K562 (cell line): ENCODE data around the gene POR. TPM values are rescaled to one million over a fixed set of nuclear protein-coding genes. Genes with fewer than 3 reads are reported as not detected.

Experiments used
- DPF2 ChIP-seq: fragments of 450-650 bp; IDR thresholded peaks from 2 replicates; pipeline ENCODE4 v1.6.1; 2016
- FOXJ3 ChIP-seq: sonication (generic); formaldehyde crosslinking; IDR thresholded peaks from 2 replicates; pipeline ENCODE4 v1.4.0; 2020; ENCODE audit warnings: mild to moderate bottlenecking, missing genetic modification reagents
- MAZ ChIP-seq, 2 experiments: fragments of 450-650 bp in 1 of 2; sonication (generic) in 1 of 2; formaldehyde crosslinking; IDR thresholded peaks in 1 of 2; conservative IDR thresholded peaks in 1 of 2; 2 replicates each; pipeline versions ENCODE4 v1.4.0 to v1.5.0; 2020; ENCODE audit warnings: mild to moderate bottlenecking in 1 of 2, missing genetic modification reagents in 1 of 2
- MEF2D ChIP-seq: conservative IDR thresholded peaks from 2 replicates; pipeline ENCODE4 v1.6.1; 2016; ENCODE audit warnings: low read depth, missing genetic modification characterization, missing compliant biosample characterization
- NBN ChIP-seq: fragments of 450-650 bp; IDR thresholded peaks from 2 replicates; pipeline ENCODE4 v1.6.1; 2016; ENCODE audit warnings: low read depth, mild to moderate bottlenecking
- NFIC ChIP-seq: fragments of 450-650 bp; IDR thresholded peaks from 2 replicates; pipeline ENCODE4 v1.6.1; 2017; ENCODE audit warnings: mild to moderate bottlenecking, inconsistent platforms
- PPARD ChIP-seq: fragments of 250-450 bp; sonication (Bioruptor Pico); IDR thresholded peaks from 2 replicates; pipeline ENCODE4 v1.8.0; 2022; ENCODE audit warnings: inconsistent platforms, mild to moderate bottlenecking, moderate library complexity
- STAT5A ChIP-seq: IDR thresholded peaks from 2 replicates; pipeline ENCODE4 v1.6.1; 2012; ENCODE audit warnings: low read length, inconsistent platforms, borderline replicate concordance
- ZKSCAN8 ChIP-seq: fragments of 200-800 bp; sonication (Bioruptor generic); IDR thresholded peaks from 2 replicates; pipeline ENCODE4 v1.6.1; 2016; ENCODE audit warnings: missing genetic modification characterization, missing compliant biosample characterization
- ZNF174 ChIP-seq: fragments of 250-450 bp; sonication (Bioruptor Pico); IDR thresholded peaks from 2 replicates; pipeline ENCODE4 v1.4.0; 2020; ENCODE audit warnings: mild to moderate bottlenecking
- ZNF785 ChIP-seq: fragments of 250-450 bp; sonication (Bioruptor Pico); IDR thresholded peaks from 2 replicates; pipeline ENCODE4 v1.4.0; 2020; ENCODE audit warnings: mild to moderate bottlenecking
- ZNF79 ChIP-seq: fragments of 250-450 bp; sonication (Bioruptor Pico); IDR thresholded peaks from 2 replicates; pipeline ENCODE4 v1.4.0; 2020; ENCODE audit warnings: low read depth, mild to moderate bottlenecking, moderate library complexity
- ZNF830 ChIP-seq: fragments of 250-450 bp; sonication (Bioruptor Pico); IDR thresholded peaks from 2 replicates; pipeline ENCODE4 v1.5.0; 2021; ENCODE audit warnings: mild to moderate bottlenecking
- polyA plus RNA-seq, 8 experiments: library from polyadenylated mRNA; depleted of rRNA in 4 of 8; stranded (reverse) in 5 of 8; unstranded in 3 of 8; fragments of >200 nt; fragmentation: Nextera tagmentation in 2 of 8; fragmentation: Illumina TruSeq in 1 of 8; extraction: Ambion mirVana in 2 of 8; extraction: Trizol in 1 of 8; gene quantifications; 2 replicates each; pipeline versions ENCODE4 v1.2.1 to v1.2.3, GENCODE V29; 2011 to 2014; ENCODE audit warnings: inconsistent platforms in 1 of 8, missing spikeins in 1 of 8
- total RNA-seq, 7 experiments: library from RNA; depleted of rRNA in 6 of 7; stranded (reverse); fragments of >200 nt in 6 of 7; fragmentation: Illumina TruSeq in 2 of 7; extraction: Trizol in 2 of 7; gene quantifications; 2 replicates each; pipeline versions ENCODE4 v1.2.1 to v1.2.3, GENCODE V29; 2011 to 2021; ENCODE audit warnings: low replicate concordance in 1 of 7
- TF ChIP-seq, protein P1 (sequence below): fragments of 450-650 bp; IDR thresholded peaks from 2 replicates; pipeline ENCODE4 v1.6.1; 2018; ENCODE audit not compliant: partially characterized antibody
- TF ChIP-seq, protein P2 (sequence below): fragments of 450-650 bp; IDR thresholded peaks from 2 replicates; pipeline ENCODE4 v1.7.1; 2018; ENCODE audit warnings: mild to moderate bottlenecking, low read depth; ENCODE audit not compliant: partially characterized antibody
- TF ChIP-seq, protein P3 (sequence below): fragments of 200-800 bp; sonication (Bioruptor generic); IDR thresholded peaks from 2 replicates; pipeline ENCODE4 v1.6.1; 2017; ENCODE audit warnings: missing genetic modification characterization, missing compliant biosample characterization
- TF ChIP-seq, protein P4 (sequence below): sonication (generic); formaldehyde crosslinking; IDR thresholded peaks from 2 replicates; pipeline ENCODE4 v1.8.1; 2022; ENCODE audit warnings: missing genetic modification reagents

POR gene
- total and polyA plus RNA-seq, 9 of the 15 experiments (the other 6 are each of a cell fraction or from before 2014, with no cell fraction given): 4.7 to 142 (median 40.8) TPM

DNA sequence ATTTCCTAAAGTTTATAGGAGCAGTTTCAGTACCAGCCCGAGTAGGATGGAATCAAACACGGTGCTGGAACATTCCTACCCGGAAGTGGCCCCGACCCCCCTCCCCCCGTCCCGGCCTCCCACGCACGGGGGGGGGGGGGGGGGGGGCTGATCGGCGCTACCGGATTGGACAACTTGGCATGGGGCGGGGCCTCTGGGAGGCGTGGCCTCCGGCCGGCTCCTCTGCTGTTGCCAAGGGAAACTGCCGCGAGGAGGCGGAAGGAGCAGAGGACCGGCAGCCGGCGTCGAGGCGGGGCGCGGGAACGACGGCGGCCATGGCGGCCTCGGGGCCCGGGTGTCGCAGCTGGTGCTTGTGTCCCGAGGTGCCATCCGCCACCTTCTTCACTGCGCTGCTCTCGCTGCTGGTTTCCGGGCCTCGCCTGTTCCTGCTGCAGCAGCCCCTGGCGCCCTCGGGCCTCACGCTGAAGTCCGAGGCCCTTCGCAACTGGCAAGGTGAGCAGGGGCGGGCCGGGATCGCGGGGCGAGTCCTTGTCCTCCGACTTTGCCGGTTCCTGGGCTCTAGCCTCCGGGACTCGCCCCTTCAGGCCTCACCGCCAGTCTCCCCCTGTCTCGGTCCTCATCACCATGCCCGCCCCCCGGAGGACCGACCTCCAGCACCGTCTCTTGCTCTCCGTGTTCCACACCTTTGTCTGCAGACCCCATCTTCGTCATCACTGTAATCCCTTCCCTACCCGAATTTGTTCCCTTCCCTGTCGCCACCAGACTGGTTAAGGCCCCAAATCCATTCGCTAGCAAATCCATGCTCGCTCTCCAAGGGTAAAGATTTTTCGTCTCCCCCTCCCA lies 36.0 kb upstream of the POR start, which contains the start of gene RHBDD2 (continued):
- TF ChIP-seq, protein P1, sequence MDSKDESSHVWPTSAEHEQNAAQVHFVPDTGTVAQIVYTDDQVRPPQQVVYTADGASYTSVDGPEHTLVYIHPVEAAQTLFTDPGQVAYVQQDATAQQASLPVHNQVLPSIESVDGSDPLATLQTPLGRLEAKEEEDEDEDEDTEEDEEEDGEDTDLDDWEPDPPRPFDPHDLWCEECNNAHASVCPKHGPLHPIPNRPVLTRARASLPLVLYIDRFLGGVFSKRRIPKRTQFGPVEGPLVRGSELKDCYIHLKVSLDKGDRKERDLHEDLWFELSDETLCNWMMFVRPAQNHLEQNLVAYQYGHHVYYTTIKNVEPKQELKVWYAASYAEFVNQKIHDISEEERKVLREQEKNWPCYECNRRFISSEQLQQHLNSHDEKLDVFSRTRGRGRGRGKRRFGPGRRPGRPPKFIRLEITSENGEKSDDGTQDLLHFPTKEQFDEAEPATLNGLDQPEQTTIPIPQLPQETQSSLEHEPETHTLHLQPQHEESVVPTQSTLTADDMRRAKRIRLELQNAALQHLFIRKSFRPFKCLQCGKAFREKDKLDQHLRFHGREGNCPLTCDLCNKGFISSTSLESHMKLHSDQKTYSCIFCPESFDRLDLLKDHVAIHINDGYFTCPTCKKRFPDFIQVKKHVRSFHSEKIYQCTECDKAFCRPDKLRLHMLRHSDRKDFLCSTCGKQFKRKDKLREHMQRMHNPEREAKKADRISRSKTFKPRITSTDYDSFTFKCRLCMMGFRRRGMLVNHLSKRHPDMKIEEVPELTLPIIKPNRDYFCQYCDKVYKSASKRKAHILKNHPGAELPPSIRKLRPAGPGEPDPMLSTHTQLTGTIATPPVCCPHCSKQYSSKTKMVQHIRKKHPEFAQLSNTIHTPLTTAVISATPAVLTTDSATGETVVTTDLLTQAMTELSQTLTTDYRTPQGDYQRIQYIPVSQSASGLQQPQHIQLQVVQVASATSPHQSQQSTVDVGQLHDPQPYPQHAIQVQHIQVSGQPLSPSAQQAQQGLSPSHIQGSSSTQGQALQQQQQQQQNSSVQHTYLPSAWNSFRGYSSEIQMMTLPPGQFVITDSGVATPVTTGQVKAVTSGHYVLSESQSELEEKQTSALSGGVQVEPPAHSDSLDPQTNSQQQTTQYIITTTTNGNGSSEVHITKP: peak; percentile 44
- TF ChIP-seq, protein P2, sequence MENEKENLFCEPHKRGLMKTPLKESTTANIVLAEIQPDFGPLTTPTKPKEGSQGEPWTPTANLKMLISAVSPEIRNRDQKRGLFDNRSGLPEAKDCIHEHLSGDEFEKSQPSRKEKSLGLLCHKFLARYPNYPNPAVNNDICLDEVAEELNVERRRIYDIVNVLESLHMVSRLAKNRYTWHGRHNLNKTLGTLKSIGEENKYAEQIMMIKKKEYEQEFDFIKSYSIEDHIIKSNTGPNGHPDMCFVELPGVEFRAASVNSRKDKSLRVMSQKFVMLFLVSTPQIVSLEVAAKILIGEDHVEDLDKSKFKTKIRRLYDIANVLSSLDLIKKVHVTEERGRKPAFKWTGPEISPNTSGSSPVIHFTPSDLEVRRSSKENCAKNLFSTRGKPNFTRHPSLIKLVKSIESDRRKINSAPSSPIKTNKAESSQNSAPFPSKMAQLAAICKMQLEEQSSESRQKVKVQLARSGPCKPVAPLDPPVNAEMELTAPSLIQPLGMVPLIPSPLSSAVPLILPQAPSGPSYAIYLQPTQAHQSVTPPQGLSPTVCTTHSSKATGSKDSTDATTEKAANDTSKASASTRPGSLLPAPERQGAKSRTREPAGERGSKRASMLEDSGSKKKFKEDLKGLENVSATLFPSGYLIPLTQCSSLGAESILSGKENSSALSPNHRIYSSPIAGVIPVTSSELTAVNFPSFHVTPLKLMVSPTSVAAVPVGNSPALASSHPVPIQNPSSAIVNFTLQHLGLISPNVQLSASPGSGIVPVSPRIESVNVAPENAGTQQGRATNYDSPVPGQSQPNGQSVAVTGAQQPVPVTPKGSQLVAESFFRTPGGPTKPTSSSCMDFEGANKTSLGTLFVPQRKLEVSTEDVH: peak; percentile 81
- TF ChIP-seq DPF2 (no peak), MEF2D (tag) (no peak), NFIC (peak; percentile 78), NBN (no peak), ZKSCAN8 (CRISPR knock-in tag) (no peak), ZNF830 (CRISPR knock-in tag) (no peak), FOXJ3 (CRISPR knock-in tag) (no peak), MAZ (CRISPR knock-in tag; conservative IDR thresholded peaks at IDR 0.05 in 1 of 2, IDR thresholded peaks at IDR 0.05 in 1 of 2) (peak; percentile 45 to 85; a peak in 2 of 4 replicates), ZNF174 (CRISPR knock-in tag) (no peak), STAT5A (no peak), ZNF785 (CRISPR knock-in tag) (no peak), ZNF79 (CRISPR knock-in tag) (no peak), PPARD (CRISPR knock-in tag) (no peak)
- TF ChIP-seq, protein P3, sequence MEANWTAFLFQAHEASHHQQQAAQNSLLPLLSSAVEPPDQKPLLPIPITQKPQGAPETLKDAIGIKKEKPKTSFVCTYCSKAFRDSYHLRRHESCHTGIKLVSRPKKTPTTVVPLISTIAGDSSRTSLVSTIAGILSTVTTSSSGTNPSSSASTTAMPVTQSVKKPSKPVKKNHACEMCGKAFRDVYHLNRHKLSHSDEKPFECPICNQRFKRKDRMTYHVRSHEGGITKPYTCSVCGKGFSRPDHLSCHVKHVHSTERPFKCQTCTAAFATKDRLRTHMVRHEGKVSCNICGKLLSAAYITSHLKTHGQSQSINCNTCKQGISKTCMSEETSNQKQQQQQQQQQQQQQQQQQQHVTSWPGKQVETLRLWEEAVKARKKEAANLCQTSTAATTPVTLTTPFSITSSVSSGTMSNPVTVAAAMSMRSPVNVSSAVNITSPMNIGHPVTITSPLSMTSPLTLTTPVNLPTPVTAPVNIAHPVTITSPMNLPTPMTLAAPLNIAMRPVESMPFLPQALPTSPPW (CRISPR knock-in tag): peak; percentile 100
- TF ChIP-seq, protein P4, sequence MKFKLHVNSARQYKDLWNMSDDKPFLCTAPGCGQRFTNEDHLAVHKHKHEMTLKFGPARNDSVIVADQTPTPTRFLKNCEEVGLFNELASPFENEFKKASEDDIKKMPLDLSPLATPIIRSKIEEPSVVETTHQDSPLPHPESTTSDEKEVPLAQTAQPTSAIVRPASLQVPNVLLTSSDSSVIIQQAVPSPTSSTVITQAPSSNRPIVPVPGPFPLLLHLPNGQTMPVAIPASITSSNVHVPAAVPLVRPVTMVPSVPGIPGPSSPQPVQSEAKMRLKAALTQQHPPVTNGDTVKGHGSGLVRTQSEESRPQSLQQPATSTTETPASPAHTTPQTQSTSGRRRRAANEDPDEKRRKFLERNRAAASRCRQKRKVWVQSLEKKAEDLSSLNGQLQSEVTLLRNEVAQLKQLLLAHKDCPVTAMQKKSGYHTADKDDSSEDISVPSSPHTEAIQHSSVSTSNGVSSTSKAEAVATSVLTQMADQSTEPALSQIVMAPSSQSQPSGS: no peak
